A204.1 (cell line): ENCODE results near the gene RDX.

Source experiments
- FAIRE-seq: peaks from 2 replicates; lab custom pipeline; 2012; peaks lifted over from hg19 to GRCh38; lab: Jason Lieb, UNC

Gene RDX

GRCh38 chr11:110128161-110128560, 168.3 kb downstream of the RDX start:
- FAIRE-seq, result no peak

GRCh38 chr11:110126936-110127335, 169.5 kb downstream of the RDX start:
- FAIRE-seq, result no peak

GRCh38 chr11:110125632-110126031, 170.8 kb downstream of the RDX start:
- no peak for FAIRE-seq
